ENCODE results near the gene C16orf92. TPM values are rescaled to one million over a fixed set of nuclear protein-coding genes. Genes with fewer than 3 reads are reported as not detected.

The C16orf92 gene
- total RNA-seq, 1 donor from 2014 or later: not detected

DNA sequence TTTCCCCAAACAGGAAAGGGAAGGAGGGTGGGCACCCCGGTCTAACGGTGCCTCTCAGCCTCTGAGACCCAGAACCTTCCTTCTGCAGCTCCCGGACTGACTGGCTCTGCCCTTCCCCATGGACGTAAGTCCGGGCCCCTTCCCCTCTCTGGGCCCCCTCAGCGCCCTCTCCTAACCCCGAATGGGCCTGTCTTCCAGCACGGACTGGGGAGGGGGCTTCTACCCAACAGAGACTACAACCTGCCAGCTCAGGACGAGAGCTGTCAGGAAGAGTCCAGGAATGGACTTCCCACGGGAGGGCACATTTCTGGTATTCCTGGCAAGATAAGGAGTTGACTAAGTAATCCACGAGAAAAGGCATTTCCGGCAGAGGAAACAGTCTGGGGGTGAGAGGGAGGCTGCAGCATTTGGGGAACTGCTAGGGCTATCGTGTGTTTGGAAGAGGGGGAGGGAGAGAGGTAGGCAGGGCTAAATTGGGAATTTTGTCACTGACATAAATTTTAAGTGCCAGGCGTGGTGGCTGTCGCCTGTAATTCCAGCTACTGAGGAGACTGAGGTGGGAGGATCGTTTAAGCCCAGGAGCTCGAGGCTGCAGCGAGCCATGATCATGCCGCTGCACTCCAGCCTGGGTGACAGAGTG is 30.5 kb downstream of the C16orf92 start:
- no peak for TF ChIP-seq CTCF (IDR thresholded peaks at IDR 0.05)
- peak overlapping the region; percentile 64 for H3K27ac Mint-ChIP-seq (ENCODE audit: unreplicated experiment)

DNA sequence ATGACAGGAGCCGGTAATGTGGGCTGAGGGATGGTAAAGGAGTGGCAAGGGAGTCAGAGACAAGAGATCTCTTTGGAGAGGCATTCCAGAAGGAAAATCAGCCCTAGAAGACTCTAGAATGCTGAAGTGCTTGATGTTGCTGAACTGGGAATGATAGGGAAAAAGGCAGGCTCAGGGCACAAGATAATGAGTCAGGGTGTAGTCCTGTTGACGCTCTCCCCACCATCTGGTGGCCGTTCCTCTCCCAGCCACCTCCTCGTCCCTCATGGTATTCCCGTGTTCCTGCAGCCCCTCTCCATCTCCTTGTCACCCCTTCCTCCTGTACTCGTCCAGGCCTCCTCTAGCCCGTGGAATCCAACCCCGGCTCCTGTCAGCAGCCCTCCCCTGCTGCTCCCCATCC is 31.5 kb downstream of the C16orf92 start:
- DNase-seq (ENCODE audit: extremely low spot score, unreplicated experiment): no peak
- Mint-ChIP-seq H3K27ac (ENCODE audit: unreplicated experiment) (peak overlapping the region; percentile 62), H3K36me3 (ENCODE audit: unreplicated experiment) (no peaks in the 10 kb centered on the region), H3K27me3 (ENCODE audit: unreplicated experiment) (no peaks in the 10 kb centered on the region), H3K4me1 (ENCODE audit: unreplicated experiment) (peaks cover 17% of the 10 kb centered on the region), H3K9me3 (ENCODE audit: unreplicated experiment) (no peaks in the 10 kb centered on the region), H3K4me3 (ENCODE audit: unreplicated experiment) (peak overlapping the region; percentile 52)
- no peak for TF ChIP-seq CTCF (IDR thresholded peaks at IDR 0.05)

More for the DNA sequence above, 30.5 kb downstream of the C16orf92 start:
- H3K4me1 Mint-ChIP-seq (ENCODE audit: unreplicated experiment): peaks cover 17% of the 10 kb centered on the region
- peak overlapping the region; percentile 88 for H3K4me3 Mint-ChIP-seq (ENCODE audit: unreplicated experiment)
- H3K36me3 Mint-ChIP-seq (ENCODE audit: unreplicated experiment): no peaks in the 10 kb centered on the region
- no peaks in the 10 kb centered on the region for H3K9me3 Mint-ChIP-seq (ENCODE audit: unreplicated experiment)
- H3K27me3 Mint-ChIP-seq (ENCODE audit: unreplicated experiment): no peaks in the 10 kb centered on the region
- DNase-seq (ENCODE audit: extremely low spot score, unreplicated experiment): no peak

- Mint-ChIP-seq H3K4me3 (ENCODE audit: unreplicated experiment) (peak overlapping the region; percentile 22), H3K27me3 (ENCODE audit: unreplicated experiment) (no peaks in the 10 kb centered on the region), H3K36me3 (ENCODE audit: unreplicated experiment) (no peaks in the 10 kb centered on the region), H3K9me3 (ENCODE audit: unreplicated experiment) (no peaks in the 10 kb centered on the region), H3K27ac (ENCODE audit: unreplicated experiment) (no peak overlapping the region), H3K4me1 (ENCODE audit: unreplicated experiment) (peaks cover 17% of the 10 kb centered on the region)
- DNase-seq (ENCODE audit: extremely low spot score, unreplicated experiment): no peak
- peak; percentile 46 for TF ChIP-seq CTCF (IDR thresholded peaks at IDR 0.05)
Measured at GRCh38 chr16:30054959-30055553, 32.1 kb downstream of the C16orf92 start.

DNA sequence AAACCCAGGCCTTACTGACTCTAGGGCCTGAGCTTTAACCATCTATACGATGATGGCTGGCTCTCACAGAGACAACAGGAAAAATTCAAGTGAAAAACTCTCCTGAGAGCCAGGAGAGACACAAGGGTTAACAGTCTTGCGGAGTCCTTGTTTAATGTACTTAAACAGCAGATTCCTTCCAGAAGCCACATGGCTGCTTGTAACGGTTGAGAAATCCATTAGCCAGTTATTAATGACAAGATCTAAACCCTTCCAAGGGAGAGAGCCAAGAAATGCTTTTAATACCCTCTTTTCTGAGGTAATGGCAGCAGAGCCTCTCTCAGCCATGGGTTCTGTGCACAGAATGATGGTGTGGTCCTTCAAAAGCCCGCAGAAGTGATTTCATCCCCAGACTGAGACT is 37.3 kb downstream of the C16orf92 start:
- no peak for DNase-seq (ENCODE audit: extremely low spot score, unreplicated experiment)
- Mint-ChIP-seq H3K4me1 (ENCODE audit: unreplicated experiment) (peaks cover 14% of the 10 kb centered on the region), H3K27me3 (ENCODE audit: unreplicated experiment) (no peaks in the 10 kb centered on the region), H3K9me3 (ENCODE audit: unreplicated experiment) (no peaks in the 10 kb centered on the region), H3K36me3 (ENCODE audit: unreplicated experiment) (peaks cover 1% of the 10 kb centered on the region), H3K4me3 (ENCODE audit: unreplicated experiment) (no peak overlapping the region), H3K27ac (ENCODE audit: unreplicated experiment) (no peak overlapping the region)
- no peak for TF ChIP-seq CTCF (IDR thresholded peaks at IDR 0.05)

GRCh38 chr16:30060836-30061554 is 38.0 kb downstream of the C16orf92 start:
- peaks cover 1% of the 10 kb centered on the region for H3K36me3 Mint-ChIP-seq (ENCODE audit: unreplicated experiment)
- H3K4me3 Mint-ChIP-seq (ENCODE audit: unreplicated experiment): no peak overlapping the region
- H3K9me3 Mint-ChIP-seq (ENCODE audit: unreplicated experiment): no peaks in the 10 kb centered on the region
- no peak for TF ChIP-seq CTCF (IDR thresholded peaks at IDR 0.05)
- DNase-seq (ENCODE audit: extremely low spot score, unreplicated experiment): no peak
- H3K27me3 Mint-ChIP-seq (ENCODE audit: unreplicated experiment): no peaks in the 10 kb centered on the region
- no peak overlapping the region for H3K27ac Mint-ChIP-seq (ENCODE audit: unreplicated experiment)
- H3K4me1 Mint-ChIP-seq (ENCODE audit: unreplicated experiment): peaks cover 14% of the 10 kb centered on the region

All from osteocyte (in vitro differentiated cells).